GM12878 (cell line): ENCODE data around the gene DNTT. TPM values are rescaled to one million over a fixed set of nuclear protein-coding genes. Genes with fewer than 3 reads are reported as not detected.

Experiments used
- ATAC-seq: fragments of 200-7000 bp; cut with Tn5 transposase; 3 replicates; pipeline ENCODE4 v1.9.1; 2020; ENCODE audit warnings: mild to moderate bottlenecking, moderate library complexity
- BruUV-seq: library from RNA; stranded (reverse); fragments of 400-500 nt; replicated peaks from 2 replicates; lab custom pipeline; 2021; lab: Mats Ljungman, UMichigan
- CTCF ChIA-PET: fragments of 300-600 bp; sonication (Branson Sonifier 250); formaldehyde crosslinking; extraction: SDS; loops from one replicate; lab custom pipeline; 2021; ENCODE audit warnings: inconsistent platforms; lab: Yijun Ruan, JAX
- POLR2A ChIA-PET: fragments of 350-600 bp; formaldehyde crosslinking; extraction: SDS; loops from one replicate; lab custom pipeline; 2021; ENCODE audit warnings: inconsistent platforms; lab: Charles Lee
- RAD21 ChIA-PET: fragments of 300-600 bp; sonication (Branson Sonifier 250); formaldehyde crosslinking; loops from one replicate; lab custom pipeline; 2023; ENCODE audit warnings: antibody characterized with exemption; ENCODE audit not compliant: unreplicated experiment; lab: Charles Lee
- SMC1A ChIA-PET: fragments of 300-600 bp; sonication (Branson Sonifier 250); formaldehyde crosslinking; loops from one replicate; lab custom pipeline; 2023; ENCODE audit not compliant: unreplicated experiment, uncharacterized antibody; lab: Charles Lee
- DNase-seq: peaks from one replicate; pipeline ENCODE4 v3.0.0-alpha.2; 2011; ENCODE audit warnings: low read depth, low spot score
- FAIRE-seq: peaks from 3 replicates; lab custom pipeline; 2011; peaks lifted over from hg19 to GRCh38; lab: Jason Lieb, UNC
- H2AFZ ChIP-seq: 2 replicates; pipeline ENCODE4 v1.6.0; 2011; ENCODE audit warnings: low read depth, low read length, control low read depth; ENCODE audit not compliant: control insufficient read depth
- H3K27ac ChIP-seq: 2 replicates; pipeline ENCODE4 v1.5.1; 2011; ENCODE audit warnings: control low read depth; ENCODE audit not compliant: control insufficient read depth, insufficient read depth
- H3K27me3 ChIP-seq, 2 experiments: replicated peaks in 1 of 2; 2 replicates each; pipeline versions ENCODE4 v1.6.0 to v1.6.1; 2011; ENCODE audit warnings: low read length in 1 of 2; ENCODE audit not compliant: control insufficient read depth in 2 of 2, insufficient read depth in 2 of 2
- H3K36me3 ChIP-seq, 2 experiments: 2 replicates each; pipeline ENCODE4 v1.5.1; 2011; ENCODE audit warnings: low read length in 1 of 2; ENCODE audit not compliant: control insufficient read depth in 2 of 2, insufficient read depth in 2 of 2
- H3K4me1 ChIP-seq: 2 replicates; pipeline ENCODE4 v1.6.1; 2011; ENCODE audit warnings: mild to moderate bottlenecking, low read length, moderate library complexity, mixed read lengths; ENCODE audit not compliant: control insufficient read depth, insufficient read depth
- H3K4me2 ChIP-seq: 2 replicates; pipeline ENCODE4 v1.6.0; 2011; ENCODE audit warnings: control low read depth; ENCODE audit not compliant: control insufficient read depth, insufficient read depth
- H3K4me3 ChIP-seq: fragments of 200-600 bp; sonication (generic); 2 replicates; pipeline ENCODE4 v1.5.1; 2016
- H3K79me2 ChIP-seq: 2 replicates; pipeline ENCODE4 v1.6.0; 2011; ENCODE audit warnings: low read length; ENCODE audit not compliant: control insufficient read depth, insufficient read depth
- H3K9ac ChIP-seq: 2 replicates; pipeline ENCODE4 v1.8.0; 2011; ENCODE audit warnings: low read length, control low read depth, mixed read lengths; ENCODE audit not compliant: control insufficient read depth, insufficient read depth
- H3K9me3 ChIP-seq: replicated peaks from 3 replicates; pipeline ENCODE4 v1.5.1; 2011; ENCODE audit warnings: mild to moderate bottlenecking, low read length; ENCODE audit not compliant: control insufficient read depth, insufficient read depth
- H4K20me1 ChIP-seq: 2 replicates; pipeline ENCODE4 v1.6.0; 2011; ENCODE audit not compliant: control insufficient read depth, insufficient read depth
- BHLHE40 ChIP-seq, 2 experiments: fragments of 450-650 bp in 1 of 2; IDR thresholded peaks; 2 replicates each; pipeline ENCODE4 v1.6.1; 2011 to 2017; ENCODE audit warnings: low read depth in 2 of 2, borderline replicate concordance in 1 of 2, improper control_type of control experiment in 1 of 2, low read length in 1 of 2, mild to moderate bottlenecking in 1 of 2
- CBX5 ChIP-seq: sonication (generic); IDR thresholded peaks from 2 replicates; pipeline ENCODE4 v1.6.1; 2016; ENCODE audit warnings: low read depth, moderate library complexity, mild to moderate bottlenecking, inconsistent platforms
- CHD1 ChIP-seq: IDR thresholded peaks from 2 replicates; pipeline ENCODE4 v1.6.1; 2012; ENCODE audit warnings: low read depth, low read length, improper control_type of control experiment
- CTCF ChIP-seq, 3 experiments: IDR thresholded peaks in 2 of 3; conservative IDR thresholded peaks in 1 of 3; 2 replicates each; pipeline ENCODE4 v1.5.1; 2011; ENCODE audit warnings: low read depth in 3 of 3, low read length in 3 of 3, mild to moderate bottlenecking in 3 of 3, control low read depth in 2 of 3, moderate library complexity in 2 of 3, inconsistent platforms in 1 of 3, mixed read lengths in 1 of 3; ENCODE audit not compliant: control insufficient read depth in 2 of 3, insufficient read depth in 1 of 3; ENCODE audit errors: extremely low read depth in 1 of 3
- GATAD2B ChIP-seq: fragments of 450-650 bp; conservative IDR thresholded peaks from 2 replicates; pipeline ENCODE4 v1.6.1; 2017; ENCODE audit warnings: low read depth, mild to moderate bottlenecking, moderate library complexity
- SIN3A ChIP-seq: IDR thresholded peaks from 2 replicates; pipeline ENCODE4 v1.6.1; 2012; ENCODE audit warnings: low read depth, low read length, improper control_type of control experiment
- TCF12 ChIP-seq: IDR thresholded peaks from 2 replicates; pipeline ENCODE4 v1.6.1; 2011; ENCODE audit warnings: low read depth, mild to moderate bottlenecking, low read length
- TCF3 ChIP-seq: IDR thresholded peaks from 2 replicates; pipeline ENCODE4 v1.6.1; 2012; ENCODE audit warnings: low read depth, mild to moderate bottlenecking, low read length, borderline replicate concordance; ENCODE audit not compliant: insufficient read depth
- USF2 ChIP-seq: IDR thresholded peaks from 2 replicates; pipeline ENCODE4 v1.6.1; 2011; ENCODE audit warnings: low read depth, low read length, improper control_type of control experiment, borderline replicate concordance
- ZNF687 ChIP-seq: fragments of 450-650 bp; IDR thresholded peaks from 2 replicates; pipeline ENCODE4 v1.6.1; 2017; ENCODE audit warnings: mild to moderate bottlenecking, moderate library complexity
- WGBS: methylation state at CpG from one replicate; pipeline ENCODE4 v1.1.6; 2016; ENCODE audit warnings: low lambda C conversion rate; ENCODE audit not compliant: insufficient replicate concordance, insufficient coverage; ENCODE audit errors: missing lambda C conversion rate; 5-methylcytosine and 5-hydroxymethylcytosine counted together
- in situ Hi-C: fragments of 300-500 bp; cut with MboI; formaldehyde crosslinking; loops from 9 replicates; pipeline ENCODE4 v1.14.3; 2018; ENCODE audit warnings: mixed read lengths
- intact Hi-C: fragments of 100-400 bp; cut with micrococcal nuclease; formaldehyde crosslinking; loops from one replicate; pipeline ENCODE4 v1.14.2; 2022; ENCODE audit not compliant: unreplicated experiment
- polyA plus RNA-seq, 11 experiments: library from polyadenylated mRNA; depleted of rRNA in 4 of 11; unstranded in 6 of 11; stranded (reverse) in 5 of 11; fragments of >200 nt; fragmentation: Nextera tagmentation in 4 of 11; fragmentation: Illumina TruSeq in 1 of 11; extraction: Ambion mirVana in 4 of 11; extraction: Trizol in 1 of 11; gene quantifications; 1 replicate in 1 of 11; 2 replicates in 10 of 11; pipeline versions ENCODE4 v1.2.1 to v1.2.3, GENCODE V29; 2011 to 2016; ENCODE audit warnings: inconsistent platforms in 2 of 11, missing spikeins in 2 of 11, low read depth in 1 of 11
- total RNA-seq, 4 experiments: library from RNA; depleted of rRNA in 3 of 4; stranded (reverse); fragments of >200 nt in 3 of 4; fragmentation: Illumina TruSeq in 1 of 4; extraction: Trizol in 1 of 4; gene quantifications; 2 replicates each; pipeline versions ENCODE4 v1.2.1 to v1.2.3, GENCODE V29; 2013 to 2021

DNTT gene
- total and polyA plus RNA-seq, 10 of the 15 experiments (the other 5 are each of a cell fraction or from before 2014, with no cell fraction given) = 0.06 to 0.13 (median 0.09) TPM; not detected in 5

- SMC1A ChIA-PET = interaction anchor here (0.7 to 12.9 kb wide), 15 partner anchors 9 to 577 kb away, joined by 3 to 305 read pairs (median 19); partner anchors contain the start of genes TCTN3 and ZNF518A
- ATAC-seq (peak; percentile 79), FAIRE-seq (no peak)
- TF ChIP-seq CBX5 (0 out of 2 replicates have a peak, but pooled peaks have one; percentile 33), TCF3 (no peak), SIN3A (peak; percentile 66; the same call in 1 of the 2 replicates), ZNF687 (peak; percentile 89; the same call in 1 of the 2 replicates), CTCF (IDR thresholded peaks at IDR 0.05 in 2 of 3, conservative IDR thresholded peaks at IDR 0.05 in 1 of 3; ENCODE audit: control insufficient read depth in 2 of 3, extremely low read depth in 1 of 3, insufficient read depth in 1 of 3, low read depth in 3 of 3, low read length in 3 of 3) (no peak), GATAD2B (no peak), USF2 (peak; percentile 55; the same call in 1 of the 2 replicates), CHD1 (peak; percentile 92; the same call in 1 of the 2 replicates), TCF12 (peak; percentile 65), BHLHE40 (IDR thresholded peaks at IDR 0.05; ENCODE audit: borderline replicate concordance in 1 of 2, low read depth in 2 of 2, low read length in 1 of 2) (peak; percentile 68 to 79; a peak in 3 of 4 replicates)
Observed at GRCh38 chr10:96271016-96271815, 33.0 kb upstream of the DNTT start, which contains the start of gene BLNK. TSS of gene BLNK (minus strand) at chr10:96271569. CDS start at chr10:96271398, 171 bp downstream.

More at GRCh38 chr10:96271016-96271815, 33.0 kb upstream of the DNTT start, which contains the start of gene BLNK:
- CTCF ChIA-PET = interaction anchor here (0.7 to 15.0 kb wide), 12 partner anchors 8 to 254 kb away, joined by 3 to 219 read pairs (median 5); no protein-coding TSS in a partner anchor
- Histone ChIP-seq H3K4me2 (peak within 1 kb of the TSS; percentile 94), H3K4me3 (peak within 1 kb of the TSS; percentile 89), H2AFZ (no peak within 1 kb of the TSS; the same call in 1 of the 2 replicates), H3K9ac (peak within 1 kb of the TSS; percentile 93), H3K27me3 (no peaks in the 10 kb centered on the region), H3K27ac (peak within 1 kb of the TSS; percentile 98), H3K9me3 (no peaks in the 10 kb centered on the region), H3K79me2 (peaks cover 69% of the 10 kb centered on the region), H3K36me3 (peaks cover 2 to 6% of the 10 kb centered on the region in 2 experiments; a peak in 2 of 4 replicates), H3K4me1 (peaks cover 32% of the 10 kb centered on the region), H4K20me1 (no peaks in the 10 kb centered on the region)
- POLR2A ChIA-PET = interaction anchor here (0.6 to 9.8 kb wide), 22 partner anchors 9 to 975 kb away, joined by 3 to 174 read pairs (median 4); partner anchors contain the start of gene TCTN3
- peak; percentile 92 for DNase-seq
- BruUV-seq = TSS peak; percentile 76
- RAD21 ChIA-PET = interaction anchor here (0.8 to 19.3 kb wide), 15 partner anchors 9 to 480 kb away, joined by 3 to 362 read pairs (median 5); partner anchors contain the start of gene ZNF518A
- in situ Hi-C loops (loop anchor here (10.0 kb wide), 1 partner anchor 986 kb away; no protein-coding TSS in a partner anchor), intact Hi-C loops (loop anchor here (1.0 to 10.0 kb wide), 3 partner anchors 27 to 976 kb away; partner anchors contain the start of gene PDLIM1)
- WGBS = under 1% methylated on average over 6 of the region's 6 CpGs
